ENCODE data around the gene SOST.
"Not testable (repeated sequence)": the region's sequence is repeated elsewhere in the genome, so short reads cannot be mapped to it uniquely, and the experiment has no call there.

The SOST gene

GRCh38 chr17:43758497-43759174, at the start of gene SOST:
Gene SOST, minus strand, starts transcription at chr17:43758791. Its CDS starts 50 bp downstream, at chr17:43758741.
- DNase-seq (ENCODE audit: low spot score): no peak
- TF ChIP-seq CTCF (IDR thresholded peaks at IDR 0.05; ENCODE audit: extremely low read depth, missing control alignments): no peak

GRCh38 chr17:43808076-43808475, 49.5 kb upstream of the SOST start:
- no peak for DNase-seq (ENCODE audit: low spot score)
- TF ChIP-seq CTCF (IDR thresholded peaks at IDR 0.05; ENCODE audit: extremely low read depth, missing control alignments): no peak

GRCh38 chr17:43805117-43805516, 46.5 kb upstream of the SOST start:
- no peak for TF ChIP-seq CTCF (IDR thresholded peaks at IDR 0.05; ENCODE audit: extremely low read depth, missing control alignments)
- no peak for DNase-seq (ENCODE audit: low spot score)

GRCh38 chr17:43803758-43804157, 45.2 kb upstream of the SOST start:
- no peak for TF ChIP-seq CTCF (IDR thresholded peaks at IDR 0.05; ENCODE audit: extremely low read depth, missing control alignments)
- no peak for DNase-seq (ENCODE audit: low spot score)

GRCh38 chr17:43801844-43802243, 43.3 kb upstream of the SOST start:
- DNase-seq (ENCODE audit: low spot score): no peak
- TF ChIP-seq CTCF (IDR thresholded peaks at IDR 0.05; ENCODE audit: extremely low read depth, missing control alignments): no peak

- TF ChIP-seq CTCF (IDR thresholded peaks at IDR 0.05; ENCODE audit: extremely low read depth, missing control alignments): no peak
- DNase-seq (ENCODE audit: low spot score): no peak
Observed at GRCh38 chr17:43800736-43801135, 42.1 kb upstream of the SOST start.

GRCh38 chr17:43799047-43799446, 40.5 kb upstream of the SOST start:
- DNase-seq (ENCODE audit: low spot score): no peak
- no peak for TF ChIP-seq CTCF (IDR thresholded peaks at IDR 0.05; ENCODE audit: extremely low read depth, missing control alignments)

- not testable (repeated sequence) for DNase-seq (ENCODE audit: low spot score)
Observed at GRCh38 chr17:43798024-43798423, 39.4 kb upstream of the SOST start.

GRCh38 chr17:43792668-43793067, 34.1 kb upstream of the SOST start:
- DNase-seq (ENCODE audit: low spot score): not testable (repeated sequence)

All from GM20000 (cell line).